Muscle of arm (tissue), 14 donors: ENCODE measurements around the gene RPS13. TPM values are rescaled to one million over a fixed set of nuclear protein-coding genes. Genes with fewer than 3 reads are reported as not detected.
"Not testable (repeated sequence)": the region's sequence is repeated elsewhere in the genome, so short reads cannot be mapped to it uniquely, and the experiment has no call there.

ENCODE experiments used
- DNase-seq: peaks from one replicate; pipeline ENCODE4 v3.0.0-alpha.2; 2013
- long read RNA-seq, 11 donors: transcript quantifications; one replicate each; lab custom pipeline, GENCODE V29; 2026
- polyA plus RNA-seq, 12 donors: library from polyadenylated mRNA; unstranded; fragments of 120-200 nt; gene quantifications; one replicate each; pipeline ENCODE4 v1.2.1, GENCODE V29; 2013; ENCODE audit not compliant: insufficient read length in 12 of 12

RPS13 gene
- polyA plus RNA-seq, result 1,000 to 10,000 TPM in 10 of 12 donors, 100 to 1,000 TPM in 1, not detected in 1; 966 to 2,212 (median 2,091) TPM
- long read RNA-seq, donor 1, transcript RPS13-203 (5 exons, 664 nt), result minor isoform, 76 of 2,273 reads
- long read RNA-seq, donor 1, transcript RPS13-208 (3 exons, 746 nt), result minor isoform, 137 of 2,273 reads
- long read RNA-seq, donor 1, transcript RPS13-202 (6 exons, 646 nt), result major isoform, 1,836 of 2,273 reads
- long read RNA-seq, donor 1, transcript RPS13-207 (2 exons, 594 nt), result minor isoform, 24 of 2,273 reads
- long read RNA-seq, donor 1, partial matches to known transcripts, result 123 of 2,273 reads
- long read RNA-seq, donor 1, other reads (novel, unspliced or antisense), result 57 of 2,273 reads
- long read RNA-seq, donor 2, transcript RPS13-207 (2 exons, 594 nt), result minor isoform, 47 of 4,429 reads
- long read RNA-seq, donor 2, transcript RPS13-208 (3 exons, 746 nt), result minor isoform, 213 of 4,429 reads
- long read RNA-seq, donor 2, transcript RPS13-203 (5 exons, 664 nt), result minor isoform, 179 of 4,429 reads
- long read RNA-seq, donor 2, transcript RPS13-202 (6 exons, 646 nt), result major isoform, 3,413 of 4,429 reads
- long read RNA-seq, donor 2, partial matches to known transcripts, result 367 of 4,429 reads
- long read RNA-seq, donor 2, other reads (novel, unspliced or antisense), result 164 of 4,429 reads
- long read RNA-seq, donor 3, transcript RPS13-208 (3 exons, 746 nt), result minor isoform, 51 of 1,472 reads
- long read RNA-seq, donor 3, transcript RPS13-207 (2 exons, 594 nt), result minor isoform, 17 of 1,472 reads
- long read RNA-seq, donor 3, transcript RPS13-203 (5 exons, 664 nt), result minor isoform, 70 of 1,472 reads
- long read RNA-seq, donor 3, transcript RPS13-202 (6 exons, 646 nt), result major isoform, 1,140 of 1,472 reads
- long read RNA-seq, donor 3, partial matches to known transcripts, result 115 of 1,472 reads
- long read RNA-seq, donor 3, other reads (novel, unspliced or antisense), result 55 of 1,472 reads
- long read RNA-seq, donor 4, transcript RPS13-202 (6 exons, 646 nt), result major isoform, 977 of 1,258 reads
- long read RNA-seq, donor 4, transcript RPS13-208 (3 exons, 746 nt), result minor isoform, 59 of 1,258 reads
- long read RNA-seq, donor 4, transcript RPS13-203 (5 exons, 664 nt), result minor isoform, 57 of 1,258 reads
- long read RNA-seq, donor 4, transcript RPS13-207 (2 exons, 594 nt), result minor isoform, 15 of 1,258 reads
- long read RNA-seq, donor 4, partial matches to known transcripts, result 94 of 1,258 reads
- long read RNA-seq, donor 4, other reads (novel, unspliced or antisense), result 42 of 1,258 reads
- long read RNA-seq, donor 5, result 0 reads
- long read RNA-seq, donor 6, transcript RPS13-208 (3 exons, 746 nt), result minor isoform, 103 of 1,812 reads
- long read RNA-seq, donor 6, transcript RPS13-207 (2 exons, 594 nt), result minor isoform, 27 of 1,812 reads
- long read RNA-seq, donor 6, transcript RPS13-202 (6 exons, 646 nt), result major isoform, 1,411 of 1,812 reads
- long read RNA-seq, donor 6, transcript RPS13-203 (5 exons, 664 nt), result minor isoform, 69 of 1,812 reads
- long read RNA-seq, donor 6, partial matches to known transcripts, result 136 of 1,812 reads
- long read RNA-seq, donor 6, other reads (novel, unspliced or antisense), result 54 of 1,812 reads
- long read RNA-seq, donor 7, transcript RPS13-207 (2 exons, 594 nt), result minor isoform, 19 of 1,476 reads
- long read RNA-seq, donor 7, transcript RPS13-202 (6 exons, 646 nt), result major isoform, 1,216 of 1,476 reads
- long read RNA-seq, donor 7, transcript RPS13-203 (5 exons, 664 nt), result minor isoform, 39 of 1,476 reads
- long read RNA-seq, donor 7, transcript RPS13-208 (3 exons, 746 nt), result minor isoform, 58 of 1,476 reads
- long read RNA-seq, donor 7, partial matches to known transcripts, result 89 of 1,476 reads
- long read RNA-seq, donor 7, other reads (novel, unspliced or antisense), result 42 of 1,476 reads
- long read RNA-seq, donor 8, transcript RPS13-208 (3 exons, 746 nt), result minor isoform, 95 of 2,981 reads
- long read RNA-seq, donor 8, transcript RPS13-202 (6 exons, 646 nt), result major isoform, 2,406 of 2,981 reads
- long read RNA-seq, donor 8, transcript RPS13-203 (5 exons, 664 nt), result minor isoform, 138 of 2,981 reads
- long read RNA-seq, donor 8, transcript RPS13-207 (2 exons, 594 nt), result minor isoform, 14 of 2,981 reads
- long read RNA-seq, donor 8, partial matches to known transcripts, result 203 of 2,981 reads
- long read RNA-seq, donor 8, other reads (novel, unspliced or antisense), result 99 of 2,981 reads
- long read RNA-seq, donor 9, transcript RPS13-208 (3 exons, 746 nt), result minor isoform, 133 of 1,944 reads
- long read RNA-seq, donor 9, transcript RPS13-202 (6 exons, 646 nt), result major isoform, 1,450 of 1,944 reads
- long read RNA-seq, donor 9, transcript RPS13-207 (2 exons, 594 nt), result minor isoform, 32 of 1,944 reads
- long read RNA-seq, donor 9, transcript RPS13-203 (5 exons, 664 nt), result minor isoform, 76 of 1,944 reads
- long read RNA-seq, donor 9, partial matches to known transcripts, result 176 of 1,944 reads
- long read RNA-seq, donor 9, other reads (novel, unspliced or antisense), result 61 of 1,944 reads
- long read RNA-seq, donor 10, transcript RPS13-207 (2 exons, 594 nt), result minor isoform, 23 of 2,798 reads
- long read RNA-seq, donor 10, transcript RPS13-203 (5 exons, 664 nt), result minor isoform, 112 of 2,798 reads
- long read RNA-seq, donor 10, transcript RPS13-202 (6 exons, 646 nt), result major isoform, 2,192 of 2,798 reads
- long read RNA-seq, donor 10, transcript RPS13-208 (3 exons, 746 nt), result minor isoform, 98 of 2,798 reads
- long read RNA-seq, donor 10, partial matches to known transcripts, result 232 of 2,798 reads
- long read RNA-seq, donor 10, other reads (novel, unspliced or antisense), result 100 of 2,798 reads
- long read RNA-seq, donor 11, transcript RPS13-208 (3 exons, 746 nt), result minor isoform, 115 of 3,175 reads
- long read RNA-seq, donor 11, transcript RPS13-202 (6 exons, 646 nt), result major isoform, 2,619 of 3,175 reads
- long read RNA-seq, donor 11, transcript RPS13-207 (2 exons, 594 nt), result minor isoform, 19 of 3,175 reads
- long read RNA-seq, donor 11, transcript RPS13-203 (5 exons, 664 nt), result minor isoform, 122 of 3,175 reads
- long read RNA-seq, donor 11, partial matches to known transcripts, result 178 of 3,175 reads
- long read RNA-seq, donor 11, other reads (novel, unspliced or antisense), result 92 of 3,175 reads

- peak; percentile 99 for DNase-seq
Observed at GRCh38 chr11:17077520-17078401, at the start of gene RPS13. TSS of gene RPS13 (minus strand) at chr11:17077667. CDS start at chr11:17077641, 26 bp downstream.

- no peak for DNase-seq
Observed at GRCh38 chr11:17121981-17122380, 44.5 kb upstream of the RPS13 start.

- DNase-seq, result no peak
Observed at GRCh38 chr11:17117262-17117661, 39.8 kb upstream of the RPS13 start.

GRCh38 chr11:17116117-17116516 lies 38.6 kb upstream of the RPS13 start:
- no peak for DNase-seq

GRCh38 chr11:17107745-17108144 lies 30.3 kb upstream of the RPS13 start:
- not testable (repeated sequence) for DNase-seq

- not testable (repeated sequence) for DNase-seq
Observed at GRCh38 chr11:17105404-17106040, 28.1 kb upstream of the RPS13 start.

- DNase-seq, result peak; percentile 57
Observed at GRCh38 chr11:17102462-17102861, 25.0 kb upstream of the RPS13 start.

GRCh38 chr11:17098658-17099057 lies 21.2 kb upstream of the RPS13 start:
- no peak for DNase-seq

- DNase-seq, result no peak
Observed at GRCh38 chr11:17098038-17098437, 20.6 kb upstream of the RPS13 start.

- DNase-seq, result not testable (repeated sequence)
Observed at GRCh38 chr11:17085976-17086375, 8.5 kb upstream of the RPS13 start.

- no peak for DNase-seq
Observed at GRCh38 chr11:17077240-17077519, 287 bp downstream of the RPS13 start.

GRCh38 chr11:17076517-17077239 lies 789 bp downstream of the RPS13 start:
- DNase-seq, result peak; percentile 16

- DNase-seq, result no peak
Observed at GRCh38 chr11:17075506-17075905, 2.0 kb downstream of the RPS13 start.

- DNase-seq, result no peak
Observed at GRCh38 chr11:17073370-17074027, 4.0 kb downstream of the RPS13 start.

- no peak for DNase-seq
Observed at GRCh38 chr11:17067417-17067816, 10.1 kb downstream of the RPS13 start.
